Upper lobe of left lung (tissue), 6 donors: ENCODE measurements around the gene HTR1E. TPM values are rescaled to one million over a fixed set of nuclear protein-coding genes. Genes with fewer than 3 reads are reported as not detected.
A peak's percentile ranks its signal among the peaks of the same experiment; 100 is the strongest.
"Not testable (repeated sequence)": the region's sequence is repeated elsewhere in the genome, so short reads cannot be mapped to it uniquely, and the experiment has no call there.

Experiments
- ATAC-seq, 2 donors: fragments of 200-7000 bp; cut with Tn5 transposase; one replicate each; pipeline ENCODE4 v1.9.1; 2022; ENCODE audit warnings: mild to moderate bottlenecking in 2 of 2, moderate library complexity in 2 of 2; ENCODE audit not compliant: low FRiP score in 2 of 2
- DNase-seq, 2 donors: peaks; one replicate each; pipeline ENCODE4 v3.0.0-alpha.2; 2019 to 2020
- H3K27ac ChIP-seq, 4 donors: fragments of 200-600 bp; sonication (generic); one replicate each; pipeline ENCODE4 v1.5.1; 2016 to 2019
- H3K27me3 ChIP-seq, 4 donors: fragments of 200-600 bp; sonication (generic); one replicate each; pipeline ENCODE4 v1.5.1; 2017 to 2019
- H3K36me3 ChIP-seq, 4 donors: fragments of 200-600 bp; sonication (generic); one replicate each; pipeline ENCODE4 v1.5.1; 2016 to 2019
- H3K4me1 ChIP-seq, 4 donors: fragments of 200-600 bp; sonication (generic); one replicate each; pipeline ENCODE4 v1.5.1; 2018 to 2019
- H3K4me3 ChIP-seq, 4 donors: fragments of 200-600 bp; sonication (generic); one replicate each; pipeline ENCODE4 v1.5.1; 2017 to 2019; ENCODE audit warnings: mild to moderate bottlenecking in 2 of 4, moderate library complexity in 1 of 4
- H3K9me3 ChIP-seq, 4 donors: fragments of 200-600 bp; sonication (generic); one replicate each; pipeline ENCODE4 v1.5.1; 2018 to 2019
- CTCF ChIP-seq, 6 experiments: fragments of 450-650 bp in 4 of 6; fragments of 200-600 bp in 2 of 6; sonication (generic) in 2 of 6; IDR thresholded peaks; one replicate each; pipeline ENCODE4 v1.5.1; 2016 to 2019; ENCODE audit warnings: antibody characterized with exemption in 6 of 6
- EP300 ChIP-seq, 4 donors: sonication (generic); formaldehyde crosslinking; IDR thresholded peaks; one replicate each; pipeline ENCODE4 v1.5.1; 2017; ENCODE audit warnings: antibody characterized with exemption in 4 of 4, control low read depth in 2 of 4
- POLR2A ChIP-seq, 4 donors: fragments of 450-650 bp; IDR thresholded peaks; one replicate each; pipeline ENCODE4 v1.5.1; 2016 to 2017; ENCODE audit warnings: antibody characterized with exemption in 4 of 4, mild to moderate bottlenecking in 2 of 4
- POLR2AphosphoS5 ChIP-seq, 2 donors: sonication (generic); formaldehyde crosslinking; IDR thresholded peaks; one replicate each; pipeline ENCODE4 v1.5.1; 2017; ENCODE audit warnings: antibody characterized with exemption in 2 of 2
- WGBS, 2 donors: methylation state at CpG; one replicate each; pipeline ENCODE4 v1.1.5; 2017 to 2018; 5-methylcytosine and 5-hydroxymethylcytosine counted together
- total RNA-seq, 6 donors: library from RNA; depleted of rRNA in 4 of 6; stranded (reverse); fragments of >200 nt in 4 of 6; gene quantifications; one replicate each; pipeline versions ENCODE4 v1.1.0 to v1.2.1, GENCODE V29; 2016 to 2021
- donor health status: DM: no; HTN: no; CAD: no; lungs with moderate emphysema.
- donor health status: DM: no; HTN: yes; CAD: no; lungs with severe emphysema.

The HTR1E gene
- total RNA-seq, result not detected

GRCh38 chr6:86937219-86938079, at the start of gene HTR1E:
Gene HTR1E, plus strand, starts transcription at chr6:86937528. Its CDS starts 77,807 bp downstream, at chr6:87015335.
- H3K4me3 ChIP-seq, result peak within 1 kb of the TSS in 3 of 4 donors; percentile 11 to 34 (median 31)
- 2 to 4% methylated on average over 40 to 52 of the region's 55 CpGs for WGBS, 2 donors
- peaks cover 0 to 11% (median 4%) of the 10 kb centered on the region in 4 donors for H3K4me1 ChIP-seq
- H3K9me3 ChIP-seq, result no peaks in the 10 kb centered on the region
- H3K36me3 ChIP-seq, result no peaks in the 10 kb centered on the region
- no peak within 1 kb of the TSS for H3K27ac ChIP-seq
- ATAC-seq, result peak in 1 of 2 donors; percentile 61
- peak in 2 of 6 experiments; percentile 15 to 27 for TF ChIP-seq CTCF (IDR thresholded peaks at IDR 0.05)
- TF ChIP-seq POLR2A (IDR thresholded peaks at IDR 0.05), result no peak
- DNase-seq, result peak; percentile 25 to 84
- peaks cover 0 to 9% (median 4%) of the 10 kb centered on the region in 4 donors for H3K27me3 ChIP-seq

DNA sequence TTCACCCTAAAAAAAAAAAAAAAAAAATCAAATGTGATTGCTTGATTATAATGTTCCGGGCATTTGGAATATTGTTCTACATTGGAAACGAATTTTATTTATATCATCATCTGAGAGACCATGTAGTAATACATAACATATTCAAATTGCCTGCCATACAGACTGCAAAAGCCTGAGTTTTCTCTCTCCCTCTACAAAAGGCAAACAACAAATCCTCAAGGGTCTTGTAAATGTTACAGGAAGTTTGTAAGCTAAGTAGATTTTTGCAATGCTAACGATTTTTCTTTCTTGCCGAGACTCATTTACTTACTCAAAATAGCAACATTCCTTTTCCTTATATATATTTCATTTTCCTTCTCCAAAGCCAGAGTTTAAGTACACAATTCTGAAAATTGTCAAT, 49.0 kb upstream of the HTR1E start:
- Histone ChIP-seq H3K27ac (no peak overlapping the region), H3K27me3 (no peaks in the 10 kb centered on the region), H3K9me3 (peaks cover 0 to 3% (median 0%) of the 10 kb centered on the region in 4 donors), H3K36me3 (no peaks in the 10 kb centered on the region), H3K4me1 (no peaks in the 10 kb centered on the region), H3K4me3 (no peak overlapping the region)
- DNase-seq, result no peak
- WGBS, 2 donors, result 42 to 43% methylated on average over 4 of the region's 4 CpGs
- TF ChIP-seq EP300 (IDR thresholded peaks at IDR 0.05) (no peak), CTCF (IDR thresholded peaks at IDR 0.05) (no peak), POLR2A (IDR thresholded peaks at IDR 0.05) (no peak), POLR2AphosphoS5 (IDR thresholded peaks at IDR 0.05) (no peak)
- no peak for ATAC-seq

DNA sequence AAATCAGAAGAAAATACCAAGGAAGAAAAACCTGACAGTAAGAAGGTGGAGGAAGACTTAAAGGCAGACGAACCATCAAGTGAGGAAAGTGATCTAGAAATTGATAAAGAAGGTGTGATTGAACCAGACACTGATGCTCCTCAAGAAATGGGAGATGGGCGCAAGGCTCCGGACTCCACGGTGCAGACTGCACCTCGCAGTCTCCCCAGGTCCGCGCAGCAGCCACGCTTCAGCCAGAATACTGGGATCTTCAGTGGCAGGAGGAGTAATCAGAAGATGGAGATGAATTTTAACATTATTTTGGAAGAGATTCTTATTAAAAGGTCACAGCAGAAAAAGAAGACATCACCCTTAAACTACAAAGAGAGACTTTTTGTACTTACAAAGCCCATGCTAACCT, 40.1 kb upstream of the HTR1E start:
- not testable (repeated sequence) for H3K36me3 ChIP-seq, H3K27ac ChIP-seq, H3K9me3 ChIP-seq, H3K27me3 ChIP-seq, H3K4me1 ChIP-seq, H3K4me3 ChIP-seq, ATAC-seq
- peak in 1 of 2 donors; percentile 58 for DNase-seq
- 90 to 91% methylated on average over 8 of the region's 8 CpGs for WGBS, 2 donors

DNA sequence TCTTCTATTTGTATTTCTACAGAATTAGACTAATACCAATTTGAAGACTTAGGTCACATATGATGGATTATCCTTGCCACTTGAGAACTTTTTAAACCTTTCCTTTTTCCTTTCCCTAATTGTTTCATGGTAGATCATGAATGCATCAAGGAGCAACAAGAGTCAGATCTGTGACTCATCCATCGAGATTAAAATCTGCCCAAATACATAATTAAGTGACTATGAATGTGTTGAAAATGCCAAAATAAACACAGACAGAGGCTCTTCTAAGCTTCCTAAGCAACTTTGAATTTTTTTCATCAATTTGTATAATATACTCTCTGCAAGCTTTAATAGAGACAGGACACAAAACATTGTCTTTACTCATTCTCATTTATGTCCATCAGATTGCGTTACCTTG, 23.5 kb upstream of the HTR1E start:
- ATAC-seq (no peak), DNase-seq (no peak)
- 76 to 81% methylated on average over 2 of the region's 2 CpGs for WGBS, 2 donors
- Histone ChIP-seq H3K4me3 (no peak overlapping the region), H3K27me3 (no peaks in the 10 kb centered on the region), H3K9me3 (no peaks in the 10 kb centered on the region), H3K36me3 (no peaks in the 10 kb centered on the region), H3K27ac (no peak overlapping the region), H3K4me1 (no peaks in the 10 kb centered on the region)
- TF ChIP-seq EP300 (IDR thresholded peaks at IDR 0.05), result no peak
- no peak for TF ChIP-seq POLR2A (IDR thresholded peaks at IDR 0.05)
- TF ChIP-seq POLR2AphosphoS5 (IDR thresholded peaks at IDR 0.05), result no peak
- no peak for TF ChIP-seq CTCF (IDR thresholded peaks at IDR 0.05)

GRCh38 chr6:86916393-86916792, 20.9 kb upstream of the HTR1E start:
- DNase-seq, result no peak
- no peak for ATAC-seq
- 78 to 87% methylated on average over 2 of the region's 2 CpGs for WGBS, 2 donors
- Histone ChIP-seq H3K27me3 (no peaks in the 10 kb centered on the region), H3K27ac (no peak overlapping the region), H3K36me3 (no peaks in the 10 kb centered on the region), H3K9me3 (no peaks in the 10 kb centered on the region), H3K4me1 (no peaks in the 10 kb centered on the region), H3K4me3 (no peak overlapping the region)
- no peak for TF ChIP-seq CTCF (IDR thresholded peaks at IDR 0.05)
- TF ChIP-seq POLR2A (IDR thresholded peaks at IDR 0.05), result no peak
- no peak for TF ChIP-seq EP300 (IDR thresholded peaks at IDR 0.05)
- TF ChIP-seq POLR2AphosphoS5 (IDR thresholded peaks at IDR 0.05), result no peak

GRCh38 chr6:86927138-86927537, 10.2 kb upstream of the HTR1E start:
- H3K4me3 ChIP-seq, ATAC-seq, H3K27me3 ChIP-seq, H3K36me3 ChIP-seq, H3K27ac ChIP-seq, H3K4me1 ChIP-seq, H3K9me3 ChIP-seq, DNase-seq: not testable (repeated sequence)
- WGBS, 2 donors, result 86% methylated on average over 2 of the region's 2 CpGs

DNA sequence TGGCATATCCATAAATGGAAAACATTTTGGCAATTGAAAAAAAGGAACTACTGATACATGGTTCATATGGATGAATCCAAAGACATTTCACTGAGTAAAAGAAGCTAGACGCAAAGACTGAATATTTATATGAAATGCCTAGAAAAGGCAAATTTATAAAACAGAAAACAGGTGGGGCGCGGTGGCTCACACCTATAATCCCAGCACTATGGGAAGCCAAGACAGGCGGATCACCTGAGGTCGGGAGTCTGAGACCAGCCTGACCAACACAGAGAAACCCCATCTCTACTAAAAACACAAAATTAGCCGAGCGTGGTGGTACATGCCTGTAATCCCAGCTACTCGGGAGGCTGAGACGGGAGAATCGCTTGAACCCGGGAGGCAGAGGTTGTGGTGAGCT, 9.5 kb upstream of the HTR1E start:
- not testable (repeated sequence) for H3K27ac ChIP-seq, H3K4me3 ChIP-seq, H3K27me3 ChIP-seq, H3K9me3 ChIP-seq, DNase-seq, ATAC-seq, H3K4me1 ChIP-seq, H3K36me3 ChIP-seq
- WGBS, 2 donors, result 93 to 94% methylated on average over 11 of the region's 11 CpGs
